ENCODE results near the gene TSPO. TPM values are rescaled to one million over a fixed set of nuclear protein-coding genes. Genes with fewer than 3 reads are reported as not detected.

The TSPO gene
- total and polyA plus RNA-seq, 9 of the 15 experiments (the other 6 are each of a cell fraction or from before 2014, with no cell fraction given): 4.9 to 126 (median 25.3) TPM

DNA sequence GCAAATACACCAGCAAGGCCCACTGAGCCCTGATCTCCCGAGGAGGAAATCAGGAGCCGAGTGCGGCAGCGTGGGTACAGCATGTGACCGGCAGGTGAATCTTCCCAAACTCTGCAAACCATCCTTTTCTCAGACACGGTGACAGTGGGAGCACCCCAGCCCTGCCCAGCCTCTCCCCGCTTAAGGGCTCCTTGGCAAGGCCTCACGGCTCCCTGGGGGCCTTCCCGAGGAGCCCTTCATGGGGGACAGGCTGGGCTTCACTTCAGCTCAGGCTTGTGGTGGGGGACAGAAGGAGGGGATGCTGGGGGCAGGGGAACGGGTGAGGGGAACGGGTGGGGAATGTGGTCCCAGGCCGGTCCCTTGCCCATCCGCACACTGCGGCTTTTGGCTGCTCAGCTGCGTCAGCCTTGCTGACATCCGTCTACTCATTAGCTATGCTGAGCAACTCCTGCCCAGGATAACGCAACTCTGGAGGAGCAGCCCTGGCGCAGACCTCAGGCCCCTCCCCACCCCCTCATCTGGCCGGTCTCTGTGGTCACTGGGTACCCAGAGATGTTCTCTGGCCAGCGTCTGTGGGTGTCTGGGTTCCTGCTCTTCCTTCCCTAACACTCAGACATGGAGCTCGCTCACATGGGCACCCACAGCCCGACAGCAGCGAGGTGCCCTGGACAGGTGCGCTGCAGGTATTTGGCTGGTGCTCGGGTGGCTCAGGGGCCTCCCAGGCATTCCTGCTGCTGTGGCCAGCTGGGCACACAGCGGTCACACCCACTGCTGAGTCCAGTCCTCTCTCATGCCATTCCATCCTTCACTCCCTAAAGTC is 57.6 kb downstream of the TSPO start:
- POLR2A ChIA-PET: interaction anchor here (0.6 kb wide), 2 partner anchors 12 to 1766 kb away, joined by 3 read pairs; no protein-coding TSS in a partner anchor
- no TSS peak for BruUV-seq (replicated peaks)
- no peak for FAIRE-seq

More for the DNA sequence above, 57.6 kb downstream of the TSPO start:
- Histone ChIP-seq H3K9me1 (ENCODE audit: control insufficient read depth, insufficient read depth, low read length) (no peaks in the 10 kb centered on the region), H3K27me3 (ENCODE audit: control insufficient read depth in 2 of 2, insufficient read depth in 2 of 2, low read length in 2 of 2) (peaks cover 0 to 20% of the 10 kb centered on the region in 2 experiments; a peak in 3 of 5 replicates), H3K4me1 (replicated peaks in 1 of 2; ENCODE audit: control insufficient read depth in 2 of 2, insufficient read depth in 2 of 2, low read length in 2 of 2) (peaks cover 2 to 36% of the 10 kb centered on the region in 2 experiments; a peak in 3 of 5 replicates), H3K36me3 (ENCODE audit: control insufficient read depth, insufficient read depth, low read length) (no peaks in the 10 kb centered on the region), H3K79me2 (ENCODE audit: control insufficient read depth, insufficient read depth, low read length) (no peaks in the 10 kb centered on the region), H3K4me2 (ENCODE audit: insufficient read depth, low read length) (no peak overlapping the region), H3K4me3 (no peak overlapping the region), H4K20me1 (replicated peaks; ENCODE audit: control insufficient read depth, insufficient read depth, low read length) (no peaks in the 10 kb centered on the region), H3K9ac (ENCODE audit: insufficient read depth in 1 of 2, low read depth in 2 of 2, low read length in 2 of 2) (no peak overlapping the region; a peak in 1 of 4 replicates), H2AFZ (ENCODE audit: low read depth, low read length) (no peak overlapping the region), H3K9me3 (replicated peaks; ENCODE audit: control insufficient read depth, insufficient read depth, low read depth, low read length) (no peaks in the 10 kb centered on the region), H3K27ac (ENCODE audit: extremely low read depth, low read depth, low read length) (no peak overlapping the region)
- CTCF ChIA-PET (ENCODE audit: low intra/inter-chr PET ratio): no interaction called here
- TF ChIP-seq NFIX (CRISPR knock-in tag; IDR thresholded peaks at IDR 0.05; ENCODE audit: low read depth) (no peak), PHB (CRISPR knock-in tag; IDR thresholded peaks at IDR 0.05) (no peak), ZNF175 (CRISPR knock-in tag; IDR thresholded peaks at IDR 0.05; ENCODE audit: low read depth) (no peak), RHOXF2B (CRISPR knock-in tag; conservative IDR thresholded peaks at IDR 0.05) (no peak), CC2D1A (IDR thresholded peaks at IDR 0.05) (no peak), OTX1 (CRISPR knock-in tag; IDR thresholded peaks at IDR 0.05) (no peak), ZBTB11 (CRISPR knock-in tag; IDR thresholded peaks at IDR 0.05) (no peak), FOXP1 (CRISPR knock-in tag; IDR thresholded peaks at IDR 0.05) (no peak), MYBL2 (IDR thresholded peaks at IDR 0.05; ENCODE audit: low read depth) (no peak), MYBL2 (CRISPR knock-in tag; IDR thresholded peaks at IDR 0.05; ENCODE audit: borderline replicate concordance) (no peak), ZNF589 (CRISPR knock-in tag; IDR thresholded peaks at IDR 0.05; ENCODE audit: low read depth) (no peak), GABPA (tag; conservative IDR thresholded peaks at IDR 0.05; ENCODE audit: low read depth) (no peak), CHD1 (IDR thresholded peaks at IDR 0.05; ENCODE audit: low read length) (no peak), RBM34 (IDR thresholded peaks at IDR 0.05; ENCODE audit: borderline replicate concordance, insufficient read depth, low read length) (no peak), MTA2 (IDR thresholded peaks at IDR 0.05; ENCODE audit: low read depth) (no peak), EP400 (IDR thresholded peaks at IDR 0.05) (no peak)
- TF ChIP-seq, protein P1, sequence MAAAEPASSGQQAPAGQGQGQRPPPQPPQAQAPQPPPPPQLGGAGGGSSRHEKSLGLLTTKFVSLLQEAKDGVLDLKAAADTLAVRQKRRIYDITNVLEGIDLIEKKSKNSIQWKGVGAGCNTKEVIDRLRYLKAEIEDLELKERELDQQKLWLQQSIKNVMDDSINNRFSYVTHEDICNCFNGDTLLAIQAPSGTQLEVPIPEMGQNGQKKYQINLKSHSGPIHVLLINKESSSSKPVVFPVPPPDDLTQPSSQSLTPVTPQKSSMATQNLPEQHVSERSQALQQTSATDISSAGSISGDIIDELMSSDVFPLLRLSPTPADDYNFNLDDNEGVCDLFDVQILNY (CRISPR knock-in tag; IDR thresholded peaks at IDR 0.05): no peak
- ATAC-seq (no peak), DNase-seq (ENCODE audit: extremely low read depth in 1 of 4, low spot score in 3 of 4) (no peak)
- in situ Hi-C loops (cut with MboI): no loop called here
- intact Hi-C loops (cut with micrococcal nuclease): no loop called here
- WGBS (ENCODE audit: insufficient coverage, low coverage, missing lambda C conversion rate): 14% methylated on average over 15 of the region's 26 CpGs
